HG02981 (cell line): Measurements from ENCODE around the gene ABHD8.

ENCODE experiments used
- ATAC-seq: cut with Tn5 transposase; IDR thresholded peaks from one replicate; pipeline ENCODE4 v1.9.1; 2021; ENCODE audit warnings: mild to moderate bottlenecking, moderate library complexity; ENCODE audit not compliant: unreplicated experiment

The ABHD8 gene

DNA sequence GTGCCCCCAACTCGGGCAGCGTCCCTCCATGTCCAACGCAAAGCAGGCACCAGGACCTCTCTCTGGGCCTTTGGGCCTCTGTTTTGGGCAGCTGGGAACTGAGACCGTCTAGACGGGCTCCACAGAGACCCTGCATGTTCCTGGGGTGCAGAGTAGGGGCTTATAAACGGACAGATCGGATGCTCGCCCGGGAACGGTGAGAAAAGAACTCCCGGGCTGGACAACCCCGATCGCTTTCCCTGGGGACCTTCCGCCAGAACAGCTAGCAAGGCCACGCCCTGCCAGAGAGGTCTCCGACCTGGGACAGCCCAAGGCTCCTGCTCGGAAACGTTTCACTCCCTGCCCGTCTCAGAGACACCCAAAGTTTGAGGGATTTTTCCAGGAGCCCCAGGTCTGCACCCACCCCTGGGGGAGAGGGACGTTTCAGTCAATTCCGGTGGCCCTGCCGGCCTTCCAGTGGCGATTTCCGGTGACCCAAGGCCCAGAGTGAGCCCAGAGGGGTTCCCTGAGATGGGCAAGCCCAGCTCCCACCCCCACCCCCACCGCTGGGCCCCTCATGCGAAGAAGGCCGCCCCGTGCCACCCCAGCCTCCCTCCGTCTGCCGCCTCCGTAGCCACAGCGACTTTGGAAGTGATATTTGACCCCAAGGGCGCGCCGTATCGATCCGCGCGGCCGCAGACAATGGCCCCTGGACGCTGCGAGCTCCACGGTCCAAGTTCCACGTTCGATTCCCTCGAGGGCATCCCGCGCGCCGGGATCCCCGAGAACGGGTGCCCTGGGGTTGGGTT is 59.2 kb downstream of the ABHD8 start:
- no peak for ATAC-seq

DNA sequence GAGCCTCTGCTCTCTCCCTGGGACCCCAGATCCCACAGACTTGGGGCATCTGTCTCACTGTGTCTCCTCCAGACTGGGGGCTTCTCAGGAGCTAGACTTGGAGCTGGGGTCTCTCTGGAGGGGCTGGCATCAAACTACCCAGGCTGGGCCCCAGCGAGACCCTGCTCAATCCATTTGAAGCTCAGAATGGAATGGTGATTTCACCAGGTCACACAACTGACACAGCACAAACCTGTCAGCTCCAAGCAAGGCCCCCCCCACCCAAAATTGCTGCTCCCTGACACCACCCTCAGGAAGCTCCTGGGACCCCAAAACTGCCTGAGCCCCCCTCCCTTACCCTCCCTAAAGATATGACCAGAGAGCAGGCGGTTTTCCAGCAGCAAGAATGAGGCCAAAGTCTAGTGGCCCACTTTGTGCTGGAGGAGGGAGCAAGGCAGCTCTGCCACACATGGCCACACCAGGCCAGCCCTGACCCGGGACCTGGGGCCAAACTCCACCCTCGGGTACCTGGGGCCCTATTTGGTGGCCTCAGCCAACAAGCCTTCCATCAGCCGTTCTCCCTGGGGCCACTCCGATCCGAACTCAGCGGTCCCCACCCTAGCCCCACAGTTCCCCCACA is 59.9 kb downstream of the ABHD8 start:
- no peak for ATAC-seq

DNA sequence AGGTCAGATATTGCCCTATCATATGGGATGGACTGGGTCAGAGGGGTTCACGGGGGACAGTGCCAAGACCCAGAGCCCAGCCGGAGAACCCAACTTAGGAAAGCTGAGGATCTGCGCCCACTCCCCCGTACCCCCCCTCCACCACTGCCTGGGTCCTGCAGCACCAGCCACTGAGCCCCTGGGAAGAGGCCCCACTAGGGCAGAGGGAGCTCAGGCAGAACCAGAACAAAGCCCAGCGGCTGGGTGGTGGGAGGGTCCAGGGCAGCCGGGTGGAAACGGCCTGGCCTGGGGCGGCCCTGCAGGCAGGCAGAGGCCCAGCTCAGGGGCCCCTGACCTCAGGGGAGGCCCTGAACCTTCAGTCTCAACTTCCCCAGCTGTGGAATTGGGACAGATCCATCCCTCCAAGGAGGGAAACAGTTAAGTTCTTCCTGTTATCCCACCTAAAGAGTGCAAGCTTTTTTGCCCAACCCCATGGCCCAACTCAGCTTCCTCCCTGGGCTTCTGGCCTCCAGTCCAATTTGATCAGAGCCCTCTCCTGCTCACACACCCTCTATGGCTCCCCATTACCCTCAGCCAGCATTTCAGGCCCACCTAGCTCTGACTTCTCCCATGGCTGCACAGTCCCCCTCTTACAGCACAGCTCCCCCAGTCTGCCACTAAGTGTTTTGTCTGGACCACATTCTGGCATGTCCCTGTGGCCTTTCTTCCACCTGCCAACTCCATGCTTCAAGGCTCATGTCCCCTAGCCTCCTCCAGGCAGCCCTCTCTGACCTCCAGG is 60.6 kb downstream of the ABHD8 start:
- no peak for ATAC-seq
